ENCODE results near the gene PCBD1.

- TF ChIP-seq, protein P1, sequence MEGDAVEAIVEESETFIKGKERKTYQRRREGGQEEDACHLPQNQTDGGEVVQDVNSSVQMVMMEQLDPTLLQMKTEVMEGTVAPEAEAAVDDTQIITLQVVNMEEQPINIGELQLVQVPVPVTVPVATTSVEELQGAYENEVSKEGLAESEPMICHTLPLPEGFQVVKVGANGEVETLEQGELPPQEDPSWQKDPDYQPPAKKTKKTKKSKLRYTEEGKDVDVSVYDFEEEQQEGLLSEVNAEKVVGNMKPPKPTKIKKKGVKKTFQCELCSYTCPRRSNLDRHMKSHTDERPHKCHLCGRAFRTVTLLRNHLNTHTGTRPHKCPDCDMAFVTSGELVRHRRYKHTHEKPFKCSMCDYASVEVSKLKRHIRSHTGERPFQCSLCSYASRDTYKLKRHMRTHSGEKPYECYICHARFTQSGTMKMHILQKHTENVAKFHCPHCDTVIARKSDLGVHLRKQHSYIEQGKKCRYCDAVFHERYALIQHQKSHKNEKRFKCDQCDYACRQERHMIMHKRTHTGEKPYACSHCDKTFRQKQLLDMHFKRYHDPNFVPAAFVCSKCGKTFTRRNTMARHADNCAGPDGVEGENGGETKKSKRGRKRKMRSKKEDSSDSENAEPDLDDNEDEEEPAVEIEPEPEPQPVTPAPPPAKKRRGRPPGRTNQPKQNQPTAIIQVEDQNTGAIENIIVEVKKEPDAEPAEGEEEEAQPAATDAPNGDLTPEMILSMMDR (conservative IDR thresholded peaks at IDR 0.05; ENCODE audit: low read depth in 2 of 2) = no peak
- TF ChIP-seq CREB1 (CRISPR knock-in tag; IDR thresholded peaks at IDR 0.05; ENCODE audit: low read depth) (no peak), POLR2AphosphoS5 (IDR thresholded peaks at IDR 0.05; ENCODE audit: low read depth) (no peak), EZH2 (IDR thresholded peaks at IDR 0.05; ENCODE audit: low read depth, unreplicated experiment) (no peak)
Observed at GRCh38 chr10:70834441-70835151, 53.8 kb downstream of the PCBD1 start.

All from GM23338 (cell line).